ENCODE results near the gene BNC2. TPM values are rescaled to one million over a fixed set of nuclear protein-coding genes. Genes with fewer than 3 reads are reported as not detected.
A peak's percentile ranks its signal among the peaks of the same experiment; 100 is the strongest.

BNC2 gene
- total RNA-seq, 1 experiment from 2014 or later: 43.6 TPM

DNA sequence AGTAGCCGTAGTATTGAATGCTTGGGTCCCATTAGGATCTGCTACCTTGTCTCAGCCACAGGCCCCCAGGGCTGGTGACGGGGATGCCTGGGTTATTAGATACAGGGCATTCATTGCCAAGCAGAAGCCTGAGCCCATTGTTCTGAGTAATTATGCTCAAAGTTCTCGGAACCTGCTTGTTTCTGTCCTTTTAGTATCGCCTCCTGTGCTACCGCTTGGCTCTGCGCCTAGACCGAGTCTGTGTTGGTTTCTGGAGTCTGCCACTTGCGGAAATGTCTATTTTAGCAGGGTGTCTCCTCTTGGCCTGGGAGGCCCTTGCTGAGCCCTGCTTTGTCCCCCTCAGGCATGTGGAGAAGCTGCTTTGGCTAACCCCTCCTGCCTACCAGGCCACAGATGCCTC lies 506.1 kb downstream of the BNC2 start:
- Histone ChIP-seq H2BK120ac (ENCODE audit: low read depth, low read length, poor library complexity, severe bottlenecking) (no peak overlapping the region), H3K18ac (ENCODE audit: insufficient read length, low read depth, low read length) (no peak overlapping the region), H3K27me3 (ENCODE audit: insufficient read depth, low read length) (no peaks in the 10 kb centered on the region), H2BK15ac (ENCODE audit: low read depth, low read length) (no peak overlapping the region), H3K9ac (ENCODE audit: extremely low read depth, insufficient read length, low read length) (no peak overlapping the region), H3K14ac (ENCODE audit: insufficient read depth, low read length) (no peak overlapping the region), H3K23ac (ENCODE audit: insufficient read length, low read depth, low read length) (no peak overlapping the region), H2BK5ac (ENCODE audit: insufficient read length, low read length) (no peak overlapping the region), H3K27ac (ENCODE audit: insufficient read length, low read depth, low read length) (no peak overlapping the region), H3K79me2 (ENCODE audit: insufficient read depth, low read length) (no peaks in the 10 kb centered on the region), H2AK5ac (ENCODE audit: insufficient read length, low read length) (no peak overlapping the region), H3K23me2 (ENCODE audit: insufficient read length, low read depth, low read length, poor library complexity, severe bottlenecking) (no peaks in the 10 kb centered on the region), H3K56ac (ENCODE audit: insufficient read length, low read depth, low read length) (no peak overlapping the region), H2BK12ac (ENCODE audit: insufficient read length, low read depth, low read length) (no peak overlapping the region), H3K4me2 (ENCODE audit: insufficient read depth, insufficient read length, low read length) (no peak overlapping the region), H2AFZ (ENCODE audit: low read length) (no peak overlapping the region), H4K5ac (ENCODE audit: insufficient read length, low read depth, low read length) (no peak overlapping the region), H4K91ac (ENCODE audit: insufficient read length, low read depth, low read length) (no peak overlapping the region), H3K9me3 (ENCODE audit: control insufficient read depth, low read depth, low read length) (no peaks in the 10 kb centered on the region), H3K4me1 (ENCODE audit: insufficient read depth, low read length) (no peaks in the 10 kb centered on the region; the same call in 1 of the 2 replicates), H3K4ac (ENCODE audit: low read depth, low read length) (no peak overlapping the region), H4K8ac (replicated peaks; ENCODE audit: insufficient read length, low read depth, low read length) (no peak overlapping the region), H3T11ph (ENCODE audit: low read length) (no peak overlapping the region), H2BK20ac (ENCODE audit: low read depth, low read length, poor library complexity, severe bottlenecking) (no peak overlapping the region), H4K20me1 (ENCODE audit: control insufficient read depth, insufficient read depth, insufficient read length) (no peaks in the 10 kb centered on the region), H3K79me1 (ENCODE audit: insufficient read depth, low read depth, low read length, poor library complexity, severe bottlenecking) (no peaks in the 10 kb centered on the region)
- Mint-ChIP-seq H3K27ac (no peak overlapping the region), H3K4me3 (no peak overlapping the region), H3K36me3 (ENCODE audit: insufficient read depth in 1 of 3, low read depth in 3 of 3) (peaks cover under 1 to 2% (median 2%) of the 10 kb centered on the region in 3 experiments; a peak in 5 of 7 replicates), H3K9me3 (peaks cover 0 to 5% of the 10 kb centered on the region in 2 experiments; a peak in 2 of 5 replicates), H3K27me3 (ENCODE audit: low read depth) (no peaks in the 10 kb centered on the region), H3K4me1 (peaks cover 8 to 9% of the 10 kb centered on the region in 2 experiments)
- TF ChIP-seq, protein P1, sequence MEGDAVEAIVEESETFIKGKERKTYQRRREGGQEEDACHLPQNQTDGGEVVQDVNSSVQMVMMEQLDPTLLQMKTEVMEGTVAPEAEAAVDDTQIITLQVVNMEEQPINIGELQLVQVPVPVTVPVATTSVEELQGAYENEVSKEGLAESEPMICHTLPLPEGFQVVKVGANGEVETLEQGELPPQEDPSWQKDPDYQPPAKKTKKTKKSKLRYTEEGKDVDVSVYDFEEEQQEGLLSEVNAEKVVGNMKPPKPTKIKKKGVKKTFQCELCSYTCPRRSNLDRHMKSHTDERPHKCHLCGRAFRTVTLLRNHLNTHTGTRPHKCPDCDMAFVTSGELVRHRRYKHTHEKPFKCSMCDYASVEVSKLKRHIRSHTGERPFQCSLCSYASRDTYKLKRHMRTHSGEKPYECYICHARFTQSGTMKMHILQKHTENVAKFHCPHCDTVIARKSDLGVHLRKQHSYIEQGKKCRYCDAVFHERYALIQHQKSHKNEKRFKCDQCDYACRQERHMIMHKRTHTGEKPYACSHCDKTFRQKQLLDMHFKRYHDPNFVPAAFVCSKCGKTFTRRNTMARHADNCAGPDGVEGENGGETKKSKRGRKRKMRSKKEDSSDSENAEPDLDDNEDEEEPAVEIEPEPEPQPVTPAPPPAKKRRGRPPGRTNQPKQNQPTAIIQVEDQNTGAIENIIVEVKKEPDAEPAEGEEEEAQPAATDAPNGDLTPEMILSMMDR (conservative IDR thresholded peaks at IDR 0.05): no peak
- no CpG with 5 or more reads among the region's 8 CpGs for WGBS (ENCODE audit: extremely low coverage, insufficient read length, low lambda C conversion rate)
- DNase-seq: peak; percentile 18

All from H9 (cell line).